H1 (cell line): Measurements from ENCODE around the gene MATK. TPM values are rescaled to one million over a fixed set of nuclear protein-coding genes. Genes with fewer than 3 reads are reported as not detected.

Source experiments
- CTCF ChIA-PET: fragments of 300-600 bp; sonication (Branson Sonifier 250); formaldehyde crosslinking; loops from one replicate; lab custom pipeline; 2021; ENCODE audit not compliant: partially characterized antibody; lab: Charles Lee
- POLR2A ChIA-PET: fragments of 300-600 bp; sonication (Branson Sonifier 250); formaldehyde crosslinking; loops from one replicate; lab custom pipeline; 2021; ENCODE audit warnings: inconsistent platforms; ENCODE audit not compliant: partially characterized antibody; lab: Charles Lee
- DNase-seq, 2 experiments: peaks; one replicate each; pipeline versions ENCODE4 v3.0.0 to v3.0.0-alpha.2; 2010 to 2022; ENCODE audit warnings: low spot score in 2 of 2, low read depth in 1 of 2, mixed read lengths in 1 of 2
- FAIRE-seq: peaks from 2 replicates; lab custom pipeline; 2011; peaks lifted over from hg19 to GRCh38; lab: Jason Lieb, UNC
- H2AFZ ChIP-seq: 2 replicates; pipeline ENCODE4 v1.8.1; 2012; ENCODE audit warnings: low read length, inconsistent platforms
- H2AK5ac ChIP-seq: 2 replicates; pipeline ENCODE4 v1.6.1; 2013; ENCODE audit warnings: low read depth, low read length
- H2BK120ac ChIP-seq: replicated peaks from 2 replicates; pipeline ENCODE3; 2013; ENCODE audit warnings: low read depth, low read length, inconsistent platforms
- H2BK12ac ChIP-seq: 2 replicates; pipeline ENCODE4 v1.6.1; 2013; ENCODE audit warnings: low read depth, low read length
- H2BK15ac ChIP-seq: 2 replicates; pipeline ENCODE4 v1.6.1; 2013; ENCODE audit warnings: low read length
- H2BK20ac ChIP-seq: 2 replicates; pipeline ENCODE4 v1.6.1; 2013; ENCODE audit warnings: low read length
- H2BK5ac ChIP-seq: 2 replicates; pipeline ENCODE4 v1.6.1; 2013; ENCODE audit warnings: low read depth, low read length
- H3K14ac ChIP-seq: 2 replicates; pipeline ENCODE4 v1.6.1; 2013; ENCODE audit warnings: inconsistent platforms; ENCODE audit not compliant: insufficient read length
- H3K18ac ChIP-seq: 2 replicates; pipeline ENCODE4 v1.6.1; 2013; ENCODE audit warnings: low read length; ENCODE audit errors: extremely low read depth
- H3K23ac ChIP-seq: 2 replicates; pipeline ENCODE4 v1.6.1; 2013; ENCODE audit warnings: inconsistent platforms; ENCODE audit not compliant: insufficient read length
- H3K23me2 ChIP-seq: 2 replicates; pipeline ENCODE4 v1.6.1; 2013; ENCODE audit warnings: low read depth, low read length
- H3K27ac ChIP-seq: 2 replicates; pipeline ENCODE4 v1.6.1; 2011; ENCODE audit warnings: low read depth, low read length, inconsistent platforms
- H3K27me3 ChIP-seq, 4 experiments: replicated peaks in 1 of 4; 1 replicate in 1 of 4; 2 replicates in 3 of 4; pipeline versions ENCODE4 v1.6.1 to v1.8.1; 2011 to 2013; ENCODE audit warnings: low read length in 3 of 4, mild to moderate bottlenecking in 3 of 4, inconsistent platforms in 2 of 4, mixed read lengths in 2 of 4, moderate library complexity in 1 of 4; ENCODE audit not compliant: control insufficient read depth in 3 of 4, insufficient read depth in 3 of 4; ENCODE audit errors: extremely low read depth in 1 of 4
- H3K36me3 ChIP-seq, 4 experiments: 2 replicates each; pipeline versions ENCODE4 v1.6.1 to v1.8.1; 2011 to 2013; ENCODE audit warnings: mild to moderate bottlenecking in 4 of 4, low read length in 3 of 4, moderate library complexity in 2 of 4, control low read depth in 1 of 4, inconsistent platforms in 1 of 4; ENCODE audit not compliant: insufficient read depth in 4 of 4, control insufficient read depth in 2 of 4
- H3K4ac ChIP-seq: replicated peaks from 2 replicates; pipeline ENCODE3; 2013; ENCODE audit warnings: low read length, low read depth, mixed read lengths, inconsistent platforms; ENCODE audit not compliant: insufficient read length
- H3K4me1 ChIP-seq, 4 experiments: replicated peaks in 1 of 4; 1 replicate in 1 of 4; 2 replicates in 3 of 4; pipeline versions ENCODE4 v1.6.1 to v1.8.1; 2011 to 2013; ENCODE audit warnings: low read length in 3 of 4, inconsistent platforms in 2 of 4, mixed read lengths in 1 of 4; ENCODE audit not compliant: insufficient read depth in 4 of 4, control insufficient read depth in 3 of 4
- H3K4me2 ChIP-seq, 2 experiments: 2 replicates each; pipeline versions ENCODE4 v1.6.1 to v1.8.1; 2011 to 2013; ENCODE audit warnings: low read depth in 2 of 2, low read length in 2 of 2, control low read depth in 1 of 2, inconsistent platforms in 1 of 2, mild to moderate bottlenecking in 1 of 2; ENCODE audit not compliant: insufficient read depth in 1 of 2
- H3K4me3 ChIP-seq, 4 experiments: fragments of 200-600, 300-600 bp in 1 of 4; sonication (generic), shearing (Covaris generic), sonication (Bioruptor Twin) in 1 of 4; 2 replicates each; pipeline versions ENCODE4 v1.5.1 to v1.8.1; 2011 to 2016; ENCODE audit warnings: low read length in 4 of 4, low read depth in 3 of 4, control low read depth in 2 of 4, inconsistent platforms in 2 of 4, mild to moderate bottlenecking in 2 of 4, mixed read lengths in 1 of 4, moderate library complexity in 1 of 4; ENCODE audit not compliant: insufficient read depth in 2 of 4; ENCODE audit errors: extremely low read depth in 1 of 4
- H3K56ac ChIP-seq: replicated peaks from 2 replicates; pipeline ENCODE3; 2013; ENCODE audit warnings: low read depth, mild to moderate bottlenecking, mixed read lengths, low read length, inconsistent platforms; ENCODE audit not compliant: insufficient read length
- H3K79me1 ChIP-seq: 2 replicates; pipeline ENCODE4 v1.6.1; 2013; ENCODE audit warnings: low read depth, low read length, control low read depth
- H3K79me2 ChIP-seq, 2 experiments: 2 replicates each; pipeline versions ENCODE4 v1.6.1 to v1.8.1; 2012 to 2013; ENCODE audit warnings: low read length in 2 of 2, mild to moderate bottlenecking in 2 of 2, inconsistent platforms in 1 of 2; ENCODE audit not compliant: insufficient read depth in 2 of 2, control insufficient read depth in 1 of 2
- H3K9ac ChIP-seq, 4 experiments: replicated peaks in 1 of 4; 1 replicate in 1 of 4; 2 replicates in 3 of 4; pipeline versions ENCODE4 v1.6.1 to v1.8.1; 2011 to 2013; ENCODE audit warnings: low read depth in 3 of 4, low read length in 3 of 4, control low read depth in 2 of 4, mild to moderate bottlenecking in 2 of 4, moderate library complexity in 2 of 4, inconsistent platforms in 1 of 4; ENCODE audit errors: extremely low read depth in 1 of 4
- H3K9me3 ChIP-seq, 2 experiments: 2 replicates each; pipeline versions ENCODE4 v1.6.1 to v1.8.1; 2012 to 2013; ENCODE audit warnings: mild to moderate bottlenecking in 2 of 2, moderate library complexity in 2 of 2, control low read depth in 1 of 2, inconsistent platforms in 1 of 2, low read depth in 1 of 2, low read length in 1 of 2, mixed read lengths in 1 of 2; ENCODE audit not compliant: insufficient read depth in 2 of 2
- H4K20me1 ChIP-seq, 2 experiments: replicated peaks in 1 of 2; 2 replicates each; pipeline versions ENCODE3 to v1.8.1; 2011 to 2013; ENCODE audit warnings: inconsistent platforms in 2 of 2, low read length in 2 of 2, mild to moderate bottlenecking in 1 of 2; ENCODE audit not compliant: insufficient read depth in 2 of 2, control insufficient read depth in 1 of 2
- H4K5ac ChIP-seq: 2 replicates; pipeline ENCODE4 v1.6.1; 2013; ENCODE audit warnings: low read length, low read depth, mixed read lengths, inconsistent platforms; ENCODE audit not compliant: insufficient read length
- H4K8ac ChIP-seq: 2 replicates; pipeline ENCODE4 v1.8.0; 2013; ENCODE audit warnings: mild to moderate bottlenecking, moderate library complexity, low read length, inconsistent platforms; ENCODE audit not compliant: insufficient read depth; ENCODE audit errors: extremely low read depth
- H4K91ac ChIP-seq: replicated peaks from 2 replicates; pipeline ENCODE3; 2013; ENCODE audit warnings: low read length, mixed read lengths, inconsistent platforms; ENCODE audit not compliant: insufficient read length
- CBX8 ChIP-seq: fragments of 300-800, 300-1000 bp; sonication (generic); IDR thresholded peaks from 2 replicates; pipeline ENCODE4 v1.7.1; 2016; ENCODE audit warnings: low read depth, low read length, borderline replicate concordance
- CHD1 ChIP-seq: IDR thresholded peaks from 2 replicates; pipeline ENCODE4 v1.6.1; 2012; ENCODE audit warnings: low read depth, low read length, improper control_type of control experiment
- CTBP2 ChIP-seq: IDR thresholded peaks from 2 replicates; pipeline ENCODE4 v1.7.0; 2011; ENCODE audit warnings: borderline replicate concordance, mild to moderate bottlenecking, moderate library complexity, mixed read lengths, low read length; ENCODE audit not compliant: insufficient read depth, insufficient read length
- EP300 ChIP-seq, 2 experiments: IDR thresholded peaks; 1 replicate in 1 of 2; 2 replicates in 1 of 2; pipeline ENCODE4 v1.6.1; 2011 to 2012; ENCODE audit warnings: low read depth in 2 of 2, low read length in 2 of 2, mild to moderate bottlenecking in 2 of 2, borderline replicate concordance in 1 of 2, inconsistent platforms in 1 of 2, moderate library complexity in 1 of 2
- GABPA ChIP-seq: IDR thresholded peaks from 2 replicates; pipeline ENCODE4 v1.6.1; 2011; ENCODE audit warnings: mild to moderate bottlenecking, low read length, moderate library complexity, borderline replicate concordance; ENCODE audit not compliant: insufficient read depth
- NANOG ChIP-seq: IDR thresholded peaks from 2 replicates; pipeline ENCODE4 v1.6.1; 2011; ENCODE audit warnings: low read length, low read depth, mild to moderate bottlenecking, inconsistent platforms; ENCODE audit not compliant: insufficient read depth, poor library complexity, severe bottlenecking
- NRF1 ChIP-seq: IDR thresholded peaks from 2 replicates; pipeline ENCODE4 v1.6.1; 2011; ENCODE audit warnings: mild to moderate bottlenecking, low read depth, low read length, improper control_type of control experiment
- POU5F1 ChIP-seq: IDR thresholded peaks from 2 replicates; pipeline ENCODE4 v1.6.1; 2011; ENCODE audit warnings: low read depth, mild to moderate bottlenecking, low read length, moderate library complexity
- SP2 ChIP-seq: IDR thresholded peaks from 2 replicates; pipeline ENCODE4 v1.6.1; 2012; ENCODE audit warnings: mild to moderate bottlenecking, low read length, inconsistent platforms
- WGBS, 2 experiments: shearing (Covaris generic) in 1 of 2; methylation state at CpG; one replicate each; pipeline versions ENCODE4 v1.1.6 to v1.1.7; 2013 to 2015; ENCODE audit warnings: low lambda C conversion rate in 2 of 2, mixed read lengths in 2 of 2, inconsistent platforms in 1 of 2, low coverage in 1 of 2, missing lambda C conversion rate in 1 of 2; ENCODE audit not compliant: insufficient replicate concordance in 2 of 2, insufficient coverage in 1 of 2, insufficient read length in 1 of 2; ENCODE audit errors: extremely low coverage in 1 of 2, missing lambda C conversion rate in 1 of 2; 5-methylcytosine and 5-hydroxymethylcytosine counted together
- polyA plus RNA-seq, 7 experiments: library from polyadenylated mRNA; depleted of rRNA in 3 of 7; stranded (reverse) in 5 of 7; unstranded in 2 of 7; fragments of >200 nt in 5 of 7; fragments of 200-250 nt in 2 of 7; gene quantifications; 1 replicate in 5 of 7; 2 replicates in 1 of 7; 4 replicates in 1 of 7; pipeline versions ENCODE4 v1.2.1 to v1.2.3, GENCODE V29; 2011 to 2013; ENCODE audit warnings: missing spikeins in 2 of 7, mixed read lengths in 2 of 7
- total RNA-seq: library from RNA; stranded (reverse); fragmentation: NEBNext Ultra II Directional; extraction: Animal tissue kit (Norgen Biotek cat#: 25700); gene quantifications from 2 replicates; pipeline ENCODE4 v1.2.1, GENCODE V29; 2021
- TF ChIP-seq, protein P1 (sequence below): IDR thresholded peaks from 2 replicates; pipeline ENCODE4 v1.6.1; 2011; ENCODE audit warnings: low read length, improper control_type of control experiment

MATK gene
- total and polyA plus RNA-seq, 2 of the 8 experiments (the other 6 are each of a cell fraction or from before 2014, with no cell fraction given), result 20.5 to 21.4 TPM

DNA sequence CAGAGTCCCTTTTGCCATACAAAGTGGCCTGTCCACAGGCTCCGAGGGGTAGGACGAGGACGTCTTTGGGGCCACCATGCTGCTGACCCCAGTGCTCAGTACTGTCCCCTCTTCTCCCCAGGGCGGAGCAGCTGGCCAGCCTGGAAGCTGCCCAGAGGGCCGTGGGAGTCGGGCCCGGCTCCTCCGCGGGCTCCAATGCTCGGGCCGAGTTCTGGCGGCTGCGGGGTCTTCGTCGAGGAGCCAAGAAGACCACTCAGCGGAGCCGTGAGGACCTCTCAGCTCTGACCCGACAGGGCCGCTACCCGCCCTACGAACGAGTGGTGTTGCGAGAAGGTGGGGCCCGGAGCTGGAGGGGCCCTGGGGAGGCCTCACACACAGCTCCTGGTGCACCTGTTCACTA lies 45.8 kb downstream of the MATK start:
- DNase-seq, result no peak
- no peak overlapping the region for H2BK15ac ChIP-seq
- H3K18ac ChIP-seq, result no peak overlapping the region
- no peak overlapping the region for H2BK12ac ChIP-seq
- H2AK5ac ChIP-seq, result no peak overlapping the region
- no peak overlapping the region for H3K4ac ChIP-seq
- ChIA-PET CTCF (interaction anchor here (0.6 to 3.9 kb wide), 4 partner anchors 9 to 427 kb away, joined by 3 to 14 read pairs (median 4); partner anchors contain the start of gene MRPL54), POLR2A (interaction anchor here (0.8 to 1.0 kb wide), 2 partner anchors 12 to 22 kb away, joined by 3 read pairs; partner anchors contain the start of gene MRPL54)
- no peaks in the 10 kb centered on the region for H3K27me3 ChIP-seq
- H3K9me3 ChIP-seq, result no peaks in the 10 kb centered on the region
- no peak overlapping the region for H3K56ac ChIP-seq
- peaks cover 0 to 3% of the 10 kb centered on the region in 2 experiments for H4K20me1 ChIP-seq
- no peaks in the 10 kb centered on the region for H3K4me1 ChIP-seq
- H3K23me2 ChIP-seq, result no peaks in the 10 kb centered on the region
- no peak overlapping the region for H2AFZ ChIP-seq
- no peak overlapping the region for H4K91ac ChIP-seq
- no peak overlapping the region for H2BK120ac ChIP-seq
- TF ChIP-seq CHD1, result no peak
- no peak for TF ChIP-seq NRF1
- TF ChIP-seq SP2, result no peak
- no peak for TF ChIP-seq CBX8
- TF ChIP-seq POU5F1, result no peak
- TF ChIP-seq GABPA, result no peak
- TF ChIP-seq EP300 (IDR thresholded peaks at IDR 0.05; ENCODE audit: borderline replicate concordance in 1 of 2, low read depth in 2 of 2, low read length in 2 of 2), result no peak
- TF ChIP-seq, protein P1, sequence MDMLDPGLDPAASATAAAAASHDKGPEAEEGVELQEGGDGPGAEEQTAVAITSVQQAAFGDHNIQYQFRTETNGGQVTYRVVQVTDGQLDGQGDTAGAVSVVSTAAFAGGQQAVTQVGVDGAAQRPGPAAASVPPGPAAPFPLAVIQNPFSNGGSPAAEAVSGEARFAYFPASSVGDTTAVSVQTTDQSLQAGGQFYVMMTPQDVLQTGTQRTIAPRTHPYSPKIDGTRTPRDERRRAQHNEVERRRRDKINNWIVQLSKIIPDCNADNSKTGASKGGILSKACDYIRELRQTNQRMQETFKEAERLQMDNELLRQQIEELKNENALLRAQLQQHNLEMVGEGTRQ, result no peak
- TF ChIP-seq NANOG, result no peak
- TF ChIP-seq CTBP2, result no peak
- no peak for FAIRE-seq
- 92% methylated on average over 24 of the region's 24 CpGs; no CpG with 5 or more reads in 1 of the 2 experiments for WGBS, 2 experiments
- no peak overlapping the region for H3K9ac ChIP-seq
- peaks cover 0 to 4% (median 1%) of the 10 kb centered on the region in 4 experiments; a peak in 2 of 8 replicates for H3K36me3 ChIP-seq
- H4K8ac ChIP-seq, result no peak overlapping the region
- no peaks in the 10 kb centered on the region for H3K79me1 ChIP-seq
- no peaks in the 10 kb centered on the region for H3K79me2 ChIP-seq
- H3K14ac ChIP-seq, result no peak overlapping the region
- no peak overlapping the region for H4K5ac ChIP-seq
- H3K23ac ChIP-seq, result no peak overlapping the region
- no peak overlapping the region for H3K27ac ChIP-seq
- H3K4me3 ChIP-seq, result no peak overlapping the region
- H2BK5ac ChIP-seq, result no peak overlapping the region
- no peak overlapping the region for H3K4me2 ChIP-seq
- no peak overlapping the region for H2BK20ac ChIP-seq
